HG02588 (cell line): Measurements from ENCODE around the gene PSG3.
"Not testable (repeated sequence)": the region's sequence is repeated elsewhere in the genome, so short reads cannot be mapped to it uniquely, and the experiment has no call there.

Experiments used
- ATAC-seq: cut with Tn5 transposase; IDR thresholded peaks from one replicate; pipeline ENCODE4 v1.9.1; 2021; ENCODE audit warnings: mild to moderate bottlenecking, moderate library complexity; ENCODE audit not compliant: unreplicated experiment

PSG3 gene

DNA sequence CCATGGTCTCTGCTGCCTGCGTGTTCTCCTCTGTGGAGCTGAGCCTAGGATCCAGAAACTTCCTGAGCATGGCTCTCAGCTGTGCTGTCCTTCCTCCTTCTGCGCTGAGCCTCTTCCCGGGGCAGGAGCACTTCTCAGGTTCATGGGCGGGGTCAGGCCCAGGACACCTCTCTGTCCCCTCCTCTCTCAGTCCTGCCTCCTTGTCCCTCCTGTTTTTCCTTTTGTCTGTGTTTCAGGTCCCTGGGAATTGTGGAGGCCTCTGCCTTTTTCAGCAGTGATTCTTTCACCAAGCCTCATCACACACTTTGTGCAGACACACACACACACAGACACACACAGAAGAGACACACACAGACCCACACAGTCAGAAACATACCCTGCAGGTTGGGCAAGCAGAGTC lies at the start of gene PSG3:
TSS of gene PSG3 (minus strand) at position 101 of the 400 bp plus-strand sequence. CDS start at position 4, 97 bp downstream.
- not testable (repeated sequence) for ATAC-seq

DNA sequence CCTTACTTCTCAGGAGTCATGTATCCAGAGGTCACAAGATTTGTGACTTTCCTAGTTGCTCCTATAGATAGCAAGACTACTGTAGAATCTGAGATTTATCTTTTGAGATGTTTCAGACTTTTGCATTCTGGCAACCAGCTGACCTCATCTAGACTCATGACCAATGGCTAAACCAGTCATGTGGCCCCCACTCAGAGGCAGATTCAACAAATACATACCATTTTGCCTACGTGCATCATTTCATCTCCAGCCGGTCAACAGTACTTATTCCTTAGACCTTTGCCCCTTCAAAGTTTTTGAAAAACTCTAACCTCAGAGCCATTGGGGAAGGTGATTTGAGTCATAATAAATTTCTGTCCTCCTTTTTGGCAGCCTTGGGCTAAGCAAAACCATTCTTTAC lies 48.5 kb upstream of the PSG3 start:
- not testable (repeated sequence) for ATAC-seq

DNA sequence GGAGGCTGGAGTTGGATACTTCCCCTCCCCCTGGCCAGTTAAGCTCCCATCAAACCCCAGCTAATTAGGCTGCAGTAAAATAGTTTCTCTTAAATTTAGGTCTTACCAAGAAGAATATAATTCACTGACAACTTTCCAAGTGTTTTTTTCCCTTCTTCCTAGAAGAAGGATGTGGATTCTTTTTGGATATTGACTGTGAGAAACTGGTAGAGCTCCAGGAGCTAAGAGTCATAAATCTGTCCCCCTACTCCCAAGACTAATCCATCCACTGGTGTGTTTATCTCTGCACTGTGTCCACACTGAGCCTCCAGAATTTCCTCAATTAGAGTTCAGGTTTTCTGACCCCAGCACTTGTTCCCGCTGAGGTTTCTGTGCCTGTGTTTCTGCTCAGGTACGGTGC lies 47.5 kb upstream of the PSG3 start:
- not testable (repeated sequence) for ATAC-seq

DNA sequence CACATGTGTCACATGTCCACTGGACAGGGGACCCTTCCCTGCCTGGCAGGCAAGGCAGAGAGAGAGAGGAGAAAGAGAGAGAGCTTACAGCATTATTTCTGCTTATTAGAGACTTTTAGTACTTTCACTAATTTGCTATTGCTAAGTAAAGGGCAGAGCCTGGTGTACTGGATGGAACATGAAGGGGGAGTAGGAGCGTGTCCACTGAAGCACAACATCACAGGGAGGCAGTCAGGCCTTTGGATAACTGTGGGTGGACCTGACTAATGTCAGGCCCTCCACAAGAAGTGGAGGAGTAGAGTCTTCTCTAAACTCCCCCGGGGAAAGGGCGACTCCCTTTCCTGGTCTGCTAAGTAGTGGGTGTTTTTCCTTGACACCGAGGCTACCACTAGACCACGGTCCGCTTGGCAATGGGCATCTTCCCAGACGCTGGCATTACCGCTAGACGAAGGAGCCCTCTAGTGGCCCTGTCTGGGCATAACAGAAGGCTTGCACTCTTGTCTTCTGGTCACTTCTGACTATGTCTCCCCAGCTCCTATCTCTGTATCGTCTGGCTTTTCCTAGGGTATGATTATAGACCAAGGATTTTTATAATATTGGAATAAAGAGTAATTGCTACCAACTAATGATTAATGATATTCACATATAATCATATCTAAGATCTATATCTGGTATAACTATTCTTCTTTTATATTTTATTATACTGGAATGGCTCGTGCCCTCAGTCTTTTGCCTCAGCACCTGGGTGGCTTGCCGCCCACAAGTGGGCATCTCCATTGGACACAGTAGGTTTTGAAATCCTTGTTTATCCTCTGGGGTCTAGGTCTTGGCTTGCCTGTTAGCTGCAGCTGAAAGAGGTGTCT lies 36.7 kb upstream of the PSG3 start:
- ATAC-seq, result not testable (repeated sequence)

DNA sequence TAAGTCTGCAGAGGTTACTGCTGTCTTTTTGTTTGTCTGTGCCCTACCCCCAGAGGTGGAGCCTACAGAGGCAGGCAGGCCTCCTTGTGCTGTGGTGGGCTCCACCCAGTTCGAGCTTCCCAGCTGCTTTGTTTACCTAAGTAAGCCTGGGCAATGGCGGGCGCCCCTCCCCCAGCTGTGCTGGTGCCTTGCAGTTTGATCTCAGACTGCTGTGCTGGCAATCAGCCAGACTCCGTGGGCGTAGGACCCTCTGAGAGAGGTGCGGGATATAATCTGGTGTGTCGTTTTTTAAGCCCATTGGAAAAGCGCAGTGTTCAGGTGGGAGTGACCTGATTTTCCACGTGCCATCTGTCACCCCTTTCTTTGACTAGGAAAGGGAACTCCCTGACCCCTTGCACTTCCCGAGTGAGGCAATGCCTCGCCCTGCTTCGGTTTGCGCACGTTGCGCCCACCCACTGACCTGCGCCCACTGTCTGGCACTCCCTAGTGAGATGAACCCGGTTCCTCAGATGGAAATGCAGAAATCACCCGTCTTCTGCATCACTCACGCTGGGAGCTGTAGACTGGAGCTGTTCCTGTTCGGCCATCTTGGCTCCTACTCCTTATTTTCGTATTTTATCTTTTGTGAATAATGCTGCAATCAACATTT lies 34.4 kb upstream of the PSG3 start:
- not testable (repeated sequence) for ATAC-seq

DNA sequence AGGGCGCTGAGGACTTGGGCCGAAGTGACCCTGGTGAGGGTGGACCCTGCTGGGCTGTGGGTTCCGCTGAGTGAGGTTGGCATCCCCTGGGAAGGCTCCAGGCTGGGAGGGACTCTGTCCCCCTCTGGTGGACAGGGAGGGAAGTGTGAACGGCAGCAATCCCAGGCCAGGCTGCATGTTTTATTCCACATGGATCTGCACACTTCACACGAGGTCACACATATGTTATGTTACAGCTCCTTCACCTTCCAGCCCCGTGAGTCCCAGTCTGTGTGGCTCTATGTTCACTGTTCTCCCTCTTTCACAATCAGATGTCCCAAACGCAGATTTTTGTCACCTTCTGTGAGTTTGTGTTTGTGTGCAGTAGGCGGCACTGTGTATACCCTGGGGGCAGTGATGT lies 27.0 kb upstream of the PSG3 start:
- not testable (repeated sequence) for ATAC-seq

DNA sequence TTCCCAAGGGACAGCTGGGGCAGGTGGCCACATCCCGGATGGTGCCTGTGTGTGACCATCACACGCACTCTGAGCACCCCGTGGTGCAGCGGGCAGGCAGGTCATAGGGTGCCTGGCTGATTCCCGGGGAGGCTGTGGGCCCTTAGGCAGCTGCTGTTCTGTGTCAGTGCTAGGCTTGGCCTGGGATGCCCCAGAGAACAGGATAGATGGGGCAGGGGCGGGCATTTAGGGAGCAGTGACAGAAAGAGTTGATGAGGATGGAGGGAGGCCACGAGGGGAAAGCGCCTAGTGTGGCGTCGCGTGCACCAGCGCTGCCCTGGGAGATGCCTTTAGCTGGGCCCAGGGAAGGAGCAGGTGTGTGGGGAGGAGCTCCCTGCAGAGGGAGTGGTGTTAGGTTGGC lies 26.6 kb upstream of the PSG3 start:
- not testable (repeated sequence) for ATAC-seq

DNA sequence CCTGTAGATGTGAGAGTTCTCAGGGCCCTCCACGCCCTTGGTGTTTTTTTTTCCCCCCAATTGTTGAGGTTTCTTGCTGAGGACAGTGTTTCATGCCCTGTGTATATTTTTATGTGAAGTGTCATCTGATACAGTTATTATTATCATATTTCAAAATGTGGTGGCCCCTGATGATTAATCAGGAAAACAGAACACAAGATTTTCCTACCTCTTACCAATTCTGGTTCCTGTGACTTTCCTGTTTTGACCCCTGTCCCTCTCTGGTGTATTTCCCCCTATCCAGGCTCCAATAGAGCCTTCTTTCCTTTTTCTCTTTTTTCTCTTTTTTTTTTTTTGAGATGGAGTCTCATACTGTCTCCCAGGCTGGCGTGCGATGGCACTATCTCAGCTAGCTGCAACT lies 24.6 kb upstream of the PSG3 start:
- no peak for ATAC-seq

DNA sequence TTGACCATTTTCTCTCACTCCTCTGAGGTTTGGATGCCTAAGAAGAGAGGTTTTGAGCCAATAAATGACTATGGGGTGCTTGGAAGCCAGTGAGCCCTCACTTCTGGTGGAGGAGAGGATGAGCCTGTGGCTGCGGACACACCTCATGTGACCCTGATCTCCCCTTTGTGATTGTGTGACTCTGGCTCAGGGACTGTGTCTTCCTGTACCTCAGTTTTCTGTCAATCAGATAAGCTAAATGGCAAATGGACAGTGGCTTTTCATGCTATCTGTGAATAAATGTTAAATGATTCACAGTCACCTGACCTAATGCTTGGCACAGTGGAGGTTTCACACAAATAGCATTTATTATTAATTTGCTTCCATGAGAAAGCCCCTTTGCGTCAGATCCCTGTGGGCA lies 22.5 kb upstream of the PSG3 start:
- ATAC-seq, result no peak

DNA sequence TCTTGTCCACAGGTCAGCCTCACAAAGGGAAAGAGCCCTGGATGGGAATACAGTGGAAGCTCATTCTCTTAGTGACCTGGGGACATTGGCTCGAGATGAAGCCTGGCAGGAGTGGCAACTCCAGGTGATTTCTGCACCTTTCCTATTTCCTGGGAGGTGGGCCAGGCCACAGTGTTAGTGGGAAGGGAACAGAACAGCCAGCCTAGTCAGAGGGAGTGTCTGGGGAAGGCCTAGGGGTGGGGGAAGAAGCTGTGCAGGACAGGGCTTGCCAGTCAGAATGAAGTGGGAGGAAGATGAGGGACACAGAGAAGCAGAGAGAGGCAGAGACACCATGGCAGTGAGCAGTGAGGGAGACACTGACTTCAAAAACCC lies 21.6 kb upstream of the PSG3 start:
- ATAC-seq, result not testable (repeated sequence)

DNA sequence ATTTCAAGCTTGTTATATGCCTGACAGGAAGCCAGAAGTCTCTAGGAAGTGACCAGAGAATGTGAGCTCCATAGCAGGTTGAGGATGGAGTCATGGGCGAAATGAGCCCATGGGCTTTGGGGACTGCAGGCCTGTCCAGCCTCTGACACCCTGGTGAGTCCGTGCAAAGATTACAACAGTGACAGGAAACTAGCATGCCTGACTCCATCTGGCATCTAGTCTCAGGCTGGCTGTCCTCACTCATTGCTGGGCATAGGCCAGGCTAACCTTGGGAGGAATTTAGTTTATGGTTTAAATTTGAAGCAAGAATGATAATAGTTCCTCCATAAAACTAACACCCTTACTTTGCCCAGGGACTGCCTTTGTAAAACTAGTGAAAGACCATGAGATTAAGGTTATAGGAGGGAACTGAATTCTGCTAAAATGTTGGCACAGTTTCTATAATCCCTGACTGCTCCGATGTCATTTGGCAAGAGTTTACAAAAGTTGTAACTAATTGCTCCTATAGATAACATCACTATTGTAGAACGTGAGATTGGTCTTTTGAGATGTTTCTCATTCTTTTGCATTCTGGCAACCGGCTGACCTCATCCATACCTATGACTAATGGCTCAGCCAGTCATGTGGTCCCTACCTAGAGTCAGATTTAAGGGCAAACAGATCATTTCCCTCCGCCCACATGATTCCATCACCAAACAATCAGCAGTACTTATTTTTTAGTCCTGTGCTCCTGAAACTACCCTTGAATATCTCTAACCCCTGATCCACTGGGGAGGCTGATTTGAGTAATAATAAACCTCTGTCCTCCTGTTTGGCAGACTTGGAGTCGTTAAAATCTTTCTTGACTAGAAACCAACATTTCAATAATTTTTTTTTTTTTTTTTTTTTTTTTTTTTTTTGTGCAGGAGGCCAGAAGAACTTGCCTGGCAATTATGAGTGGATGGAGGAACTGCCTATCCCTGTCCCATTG lies 21.0 kb upstream of the PSG3 start:
- not testable (repeated sequence) for ATAC-seq

DNA sequence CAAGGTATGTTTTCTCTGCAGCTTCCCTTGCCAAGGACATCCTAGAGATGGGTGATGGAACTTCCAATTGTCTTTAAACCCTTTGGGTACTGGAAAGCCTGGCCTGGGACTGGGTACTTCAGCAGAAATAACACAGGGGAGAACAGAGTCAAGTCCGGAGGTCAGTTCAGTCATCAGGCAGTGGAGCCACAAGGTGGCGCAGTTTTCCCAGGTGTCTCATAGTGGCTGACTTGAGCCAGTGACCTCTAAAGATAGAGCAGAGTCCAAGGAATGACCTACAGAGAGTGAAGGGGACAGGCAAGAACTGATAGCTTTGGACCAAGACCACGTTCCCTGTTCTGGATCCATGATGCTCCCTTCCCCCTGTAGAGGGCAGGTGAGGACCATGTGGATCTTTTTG lies 18.4 kb upstream of the PSG3 start:
- not testable (repeated sequence) for ATAC-seq

DNA sequence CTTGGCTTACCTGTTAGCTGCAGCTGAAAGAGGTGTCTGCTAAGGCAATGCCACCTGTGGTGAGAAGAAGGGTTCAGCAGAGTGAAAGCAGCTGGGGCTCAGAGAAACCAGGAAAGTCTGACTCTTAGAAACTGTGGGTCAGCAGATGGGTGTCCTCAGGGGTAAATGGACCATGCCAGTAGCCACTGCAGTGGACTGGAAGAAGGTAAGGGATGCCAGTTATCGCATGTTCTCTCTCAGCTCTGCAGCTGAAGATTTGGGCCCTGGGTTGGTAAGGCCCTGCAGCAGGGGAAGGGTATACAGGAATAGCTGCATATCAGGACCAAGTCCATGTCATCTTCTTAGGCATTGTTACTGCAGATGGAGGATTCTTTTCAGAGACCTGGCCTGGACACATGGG lies 12.0 kb upstream of the PSG3 start:
- ATAC-seq, result not testable (repeated sequence)

DNA sequence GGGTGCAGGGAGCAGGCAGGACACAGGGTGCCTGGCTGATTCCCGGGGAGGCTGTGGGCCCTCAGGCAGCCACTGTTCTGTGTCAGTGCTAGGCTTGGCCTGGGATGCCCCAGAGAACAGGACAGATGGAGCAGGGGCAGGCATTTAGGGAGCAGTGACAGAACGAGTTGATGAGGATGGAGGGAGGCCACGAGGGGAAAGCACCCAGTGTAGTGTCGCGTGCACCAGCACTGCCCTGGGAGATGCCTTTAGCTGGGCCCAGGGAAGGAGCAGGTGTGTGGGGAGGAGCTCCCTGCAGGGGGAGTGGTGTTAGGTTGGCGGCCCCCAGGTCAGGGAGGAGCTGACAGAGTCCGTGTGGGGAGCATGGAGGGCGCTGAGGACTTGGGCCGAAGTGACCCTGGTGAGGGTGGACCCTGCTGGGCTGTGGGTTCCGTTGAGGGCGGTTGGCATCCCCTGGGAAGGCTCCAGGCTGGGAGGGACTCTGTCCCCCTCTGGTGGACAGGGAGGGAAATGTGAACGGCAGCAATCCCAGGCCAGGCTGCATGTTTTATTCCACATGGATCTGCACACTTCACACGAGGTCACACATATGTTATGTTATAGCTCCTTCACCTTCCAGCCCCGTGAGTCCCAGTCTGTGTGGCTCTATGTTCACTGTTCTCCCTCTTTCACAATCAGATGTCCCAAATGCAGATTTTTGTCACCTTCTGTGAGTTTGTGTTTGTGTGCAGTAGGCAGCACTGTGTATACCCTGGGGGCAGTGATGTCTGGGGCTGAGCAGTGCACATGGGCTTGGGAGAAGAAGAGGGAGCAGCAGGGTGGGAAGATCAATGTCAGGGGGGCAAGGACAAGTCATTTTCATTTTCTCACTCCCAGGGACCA lies 1.7 kb upstream of the PSG3 start:
- ATAC-seq, result not testable (repeated sequence)

DNA sequence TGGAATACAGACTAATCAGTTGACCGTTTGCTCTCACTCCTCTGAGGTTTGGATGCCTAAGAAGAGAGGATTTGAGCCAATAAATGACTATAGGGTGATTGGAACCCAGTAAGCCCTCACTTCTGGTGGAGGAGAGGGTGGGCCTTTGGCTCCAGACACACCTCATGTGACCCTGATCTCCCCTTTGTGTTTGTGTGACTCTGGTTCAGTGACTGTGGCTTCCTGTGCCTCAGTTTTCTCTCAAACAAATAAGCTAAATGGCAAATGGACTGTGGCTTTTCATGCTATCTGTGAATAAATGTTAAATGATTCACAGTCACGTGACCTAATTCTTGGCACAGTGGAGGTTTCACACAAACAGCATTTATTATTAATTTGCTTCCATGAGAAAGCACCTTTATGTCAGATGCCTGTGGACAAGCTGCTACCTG lies 2.7 kb downstream of the PSG3 start:
- not testable (repeated sequence) for ATAC-seq

DNA sequence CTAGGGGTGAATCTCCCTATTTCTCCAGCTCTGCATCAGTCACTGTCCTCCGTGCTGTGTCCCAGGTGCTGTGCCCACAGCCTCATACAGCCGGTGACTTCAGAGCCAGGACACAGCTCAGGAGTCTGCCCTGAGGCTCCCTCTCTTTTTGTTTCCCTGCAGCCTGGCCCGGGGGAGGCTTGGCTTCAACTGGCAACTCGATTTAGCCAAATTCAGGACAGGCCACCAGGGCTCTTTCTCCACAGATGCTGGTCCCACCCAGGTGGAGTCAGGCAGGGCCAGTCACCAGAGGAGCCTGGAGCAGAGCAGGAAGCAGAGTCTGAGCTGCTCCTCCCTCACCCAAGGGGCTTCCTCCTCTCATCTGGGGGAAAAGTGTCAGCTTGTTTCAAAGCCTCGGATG lies 11.9 kb downstream of the PSG3 start:
- ATAC-seq, result not testable (repeated sequence)

DNA sequence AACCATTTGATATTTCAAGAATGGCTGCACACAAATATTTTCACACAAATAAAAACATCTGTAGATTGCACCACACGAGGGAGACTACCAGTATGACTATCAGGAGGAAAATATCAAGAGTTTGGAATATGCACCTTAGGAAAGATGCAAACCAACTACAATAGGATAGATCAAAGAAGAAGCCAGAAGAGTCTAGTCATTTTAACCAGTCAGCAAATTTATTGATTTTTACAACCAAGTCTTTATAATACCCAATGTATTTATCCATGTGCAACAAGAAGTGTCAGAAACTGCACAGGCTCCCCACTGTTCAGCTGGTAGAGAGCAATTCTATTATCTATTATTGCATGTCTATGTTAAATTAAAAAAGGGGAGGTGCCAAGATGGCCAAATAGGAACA lies 26.3 kb downstream of the PSG3 start:
- not testable (repeated sequence) for ATAC-seq

DNA sequence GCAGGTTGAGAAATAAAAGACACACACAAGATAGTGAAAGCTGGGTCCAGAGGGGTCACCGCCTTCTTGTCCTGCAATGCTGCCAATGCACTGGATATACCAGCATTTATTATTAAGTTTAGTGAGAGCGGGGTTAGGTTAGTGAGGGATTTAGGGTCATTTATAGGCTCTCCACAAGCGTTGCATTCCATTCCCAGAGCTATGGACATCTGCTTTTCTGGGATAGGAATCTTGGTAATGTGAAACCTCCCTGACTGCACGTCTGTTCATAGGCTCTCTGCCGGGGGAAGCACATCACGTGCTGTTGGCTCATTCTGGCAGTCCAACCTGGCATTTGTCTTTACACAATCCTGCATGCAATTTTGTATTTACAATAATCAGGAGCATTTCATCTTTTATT lies 27.5 kb downstream of the PSG3 start:
- not testable (repeated sequence) for ATAC-seq

DNA sequence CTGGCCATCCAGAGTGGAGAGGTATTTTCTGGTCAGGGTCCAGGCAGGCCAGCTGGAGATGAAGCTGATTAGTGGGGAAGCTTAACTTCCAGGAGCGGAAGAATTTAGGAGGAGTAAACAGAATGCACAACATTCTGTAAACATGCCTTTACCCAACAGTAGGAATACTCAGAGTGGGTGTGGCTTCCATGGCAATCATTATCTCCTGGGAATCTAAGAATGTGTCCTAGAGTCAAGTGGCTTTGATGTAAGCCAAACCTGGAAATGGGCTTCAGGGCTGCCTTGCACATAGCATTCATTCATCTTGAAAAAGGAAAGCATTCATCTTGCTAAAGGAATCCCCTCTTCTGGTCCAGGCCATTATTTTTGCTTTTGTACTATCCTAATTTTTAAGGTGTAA lies 29.3 kb downstream of the PSG3 start:
- not testable (repeated sequence) for ATAC-seq

DNA sequence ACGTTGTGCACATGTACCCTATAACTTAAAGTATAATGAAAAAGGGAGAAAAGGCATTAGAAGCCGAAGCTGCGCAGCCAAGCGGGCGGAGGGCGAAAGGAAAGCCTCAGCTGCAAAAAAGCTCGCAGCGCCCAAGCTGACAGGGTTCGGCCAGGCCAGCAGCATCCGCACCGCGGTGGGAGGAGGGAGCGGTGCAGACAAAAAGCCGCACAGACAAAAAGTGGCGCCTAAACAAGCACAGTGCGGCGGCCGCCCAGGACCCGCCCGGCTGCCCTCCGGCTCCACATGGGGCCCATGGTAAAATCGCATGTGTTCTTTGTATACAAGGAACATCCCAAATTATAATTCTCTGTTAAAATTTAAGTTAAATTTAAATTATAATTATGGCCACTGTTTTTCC lies 42.4 kb downstream of the PSG3 start:
- no peak for ATAC-seq
